ENCODE data around the gene CDK8.

GRCh38 chr13:26228096-26228495, 25.8 kb upstream of the CDK8 start:
- no peak for TF ChIP-seq EP300 (IDR thresholded peaks at IDR 0.05; ENCODE audit: low read length)
- TF ChIP-seq ZFP1 (CRISPR knock-in tag; IDR thresholded peaks at IDR 0.05): no peak
- no peak for TF ChIP-seq HINFP (tag; conservative IDR thresholded peaks at IDR 0.05; ENCODE audit: low read depth)
- TF ChIP-seq POLR2A (conservative IDR thresholded peaks at IDR 0.05): no peak
- TF ChIP-seq RCOR1 (IDR thresholded peaks at IDR 0.05; ENCODE audit: borderline replicate concordance in 1 of 2, low read depth in 2 of 2, low read length in 2 of 2): no peak
- TF ChIP-seq CBX1 (IDR thresholded peaks at IDR 0.05; ENCODE audit: low read depth): no peak
- no peak for TF ChIP-seq HDAC2 (IDR thresholded peaks at IDR 0.05)
- TF ChIP-seq ZBTB1 (CRISPR knock-in tag; IDR thresholded peaks at IDR 0.05; ENCODE audit: borderline replicate concordance, low read depth): no peak
- TF ChIP-seq ZBTB7A (IDR thresholded peaks at IDR 0.05; ENCODE audit: borderline replicate concordance, control insufficient read depth, low read depth, low read length): no peak
- no peak for TF ChIP-seq ARHGAP35 (IDR thresholded peaks at IDR 0.05; ENCODE audit: partially characterized antibody)
- no peak for TF ChIP-seq MXI1 (IDR thresholded peaks at IDR 0.05; ENCODE audit: low read depth, low read length)

Data from K562 (cell line).